K562 (cell line): Measurements from ENCODE around the gene COX19. TPM values are rescaled to one million over a fixed set of nuclear protein-coding genes. Genes with fewer than 3 reads are reported as not detected.

ENCODE experiments used
- ATAC-seq: fragments of 200-7000 bp; cut with Tn5 transposase; 3 replicates; pipeline ENCODE4 v1.9.1; 2020; ENCODE audit warnings: moderate library complexity
- BruUV-seq: library from RNA; stranded (reverse); fragments of 400-500 nt; replicated peaks from 2 replicates; lab custom pipeline; 2021; lab: Mats Ljungman, UMichigan
- CTCF ChIA-PET: fragments of 300-600 bp; formaldehyde crosslinking; extraction: SDS; loops from one replicate; lab custom pipeline; 2021; ENCODE audit warnings: low intra/inter-chr PET ratio; lab: Yijun Ruan, JAX
- POLR2A ChIA-PET: fragments of 300-600, 350-650 bp; sonication (Branson Sonifier 250); formaldehyde crosslinking; extraction: SDS; loops from one replicate; lab custom pipeline; 2021; ENCODE audit warnings: antibody characterized with exemption, inconsistent platforms; lab: Yijun Ruan, JAX
- DNase-seq, 4 experiments: peaks; one replicate each; pipeline versions ENCODE4 v3.0.0 to v3.0.0-alpha.2; 2011 to 2018; ENCODE audit warnings: low spot score in 3 of 4, mixed read lengths in 3 of 4; ENCODE audit errors: extremely low read depth in 1 of 4
- FAIRE-seq: peaks from 2 replicates; lab custom pipeline; 2011; peaks lifted over from hg19 to GRCh38; lab: Jason Lieb, UNC
- H2AFZ ChIP-seq: 2 replicates; pipeline ENCODE4 v1.6.0; 2011; ENCODE audit warnings: low read depth, low read length, control low read depth, inconsistent platforms
- H3K27ac ChIP-seq: fragments of 200-600 bp; 3 replicates; pipeline ENCODE4 v1.8.0; 2011; ENCODE audit warnings: low read depth, mild to moderate bottlenecking, control low read depth, inconsistent platforms, low read length, moderate library complexity, mixed read lengths; ENCODE audit errors: extremely low read depth
- H3K27me3 ChIP-seq, 2 experiments: fragments of 300-600 bp in 1 of 2; 2 replicates in 1 of 2; 3 replicates in 1 of 2; pipeline versions ENCODE4 v1.6.0 to v1.8.0; 2011; ENCODE audit warnings: inconsistent platforms in 2 of 2, low read length in 2 of 2, mild to moderate bottlenecking in 1 of 2, mixed read lengths in 1 of 2, moderate library complexity in 1 of 2; ENCODE audit not compliant: control insufficient read depth in 2 of 2, insufficient read depth in 2 of 2
- H3K36me3 ChIP-seq: fragments of 300-600 bp; 3 replicates; pipeline ENCODE4 v1.8.0; 2011; ENCODE audit warnings: mild to moderate bottlenecking, low read length, inconsistent platforms; ENCODE audit not compliant: control insufficient read depth, insufficient read depth
- H3K4me1 ChIP-seq, 2 experiments: fragments of 200-600 bp in 1 of 2; replicated peaks in 1 of 2; 2 replicates in 1 of 2; 3 replicates in 1 of 2; pipeline versions ENCODE4 v1.5.1 to v1.8.0; 2011; ENCODE audit warnings: inconsistent platforms in 2 of 2, low read length in 2 of 2, mild to moderate bottlenecking in 1 of 2, mixed read lengths in 1 of 2, moderate library complexity in 1 of 2; ENCODE audit not compliant: control insufficient read depth in 2 of 2, insufficient read depth in 2 of 2
- H3K4me2 ChIP-seq: 2 replicates; pipeline ENCODE4 v1.6.1; 2011; ENCODE audit warnings: low read length, control low read depth, inconsistent platforms, mixed read lengths; ENCODE audit not compliant: insufficient read depth
- H3K4me3 ChIP-seq: fragments of 200-600 bp; sonication (generic), shearing (Covaris generic); 2 replicates; pipeline ENCODE4 v1.5.1; 2016; ENCODE audit warnings: control low read depth, inconsistent platforms
- H3K79me2 ChIP-seq: fragments of 200-600 bp; 3 replicates; pipeline ENCODE4 v1.8.0; 2011; ENCODE audit warnings: low read length, inconsistent platforms; ENCODE audit not compliant: control insufficient read depth, insufficient read depth
- H3K9ac ChIP-seq, 2 experiments: 2 replicates each; pipeline versions ENCODE4 v1.6.0 to v1.6.1; 2011; ENCODE audit warnings: low read depth in 2 of 2, low read length in 2 of 2, control low read depth in 1 of 2, inconsistent platforms in 1 of 2, mild to moderate bottlenecking in 1 of 2, mixed read lengths in 1 of 2; ENCODE audit not compliant: insufficient read depth in 1 of 2
- H3K9me1 ChIP-seq: one replicate; pipeline ENCODE4 v1.6.0; 2011; ENCODE audit warnings: inconsistent platforms, mild to moderate bottlenecking, low read length, moderate library complexity; ENCODE audit not compliant: control insufficient read depth, insufficient read depth
- H3K9me3 ChIP-seq: replicated peaks from 2 replicates; pipeline ENCODE4 v1.5.1; 2011; ENCODE audit warnings: low read depth, low read length, inconsistent platforms; ENCODE audit not compliant: control insufficient read depth, insufficient read depth
- H4K20me1 ChIP-seq: replicated peaks from 2 replicates; pipeline ENCODE4 v1.6.1; 2011; ENCODE audit warnings: low read length, inconsistent platforms, mixed read lengths; ENCODE audit not compliant: control insufficient read depth, insufficient read depth
- NFIX ChIP-seq: fragments of 250-450 bp; sonication (Bioruptor Pico); IDR thresholded peaks from 2 replicates; pipeline ENCODE4 v1.4.0; 2020; ENCODE audit warnings: low read depth, mild to moderate bottlenecking, moderate library complexity
- PHF8 ChIP-seq: fragments of 200-600 bp; sonication (generic); IDR thresholded peaks from 2 replicates; pipeline ENCODE4 v1.6.1; 2012; ENCODE audit warnings: mixed run types, mild to moderate bottlenecking, inconsistent platforms, low read length, moderate library complexity, borderline replicate concordance
- POLR2G ChIP-seq: fragments of 200-400 bp; formaldehyde crosslinking; IDR thresholded peaks from 2 replicates; pipeline ENCODE4 v1.6.1; 2017; ENCODE audit warnings: low read depth, mild to moderate bottlenecking, antibody characterized with exemption, low read length, moderate library complexity
- TBP ChIP-seq: optimal IDR thresholded peaks from 2 replicates; pipeline ENCODE3; 2011; ENCODE audit warnings: low read depth, low read length, improper control_type of control experiment
- ZFX ChIP-seq: sonication (generic); formaldehyde crosslinking; IDR thresholded peaks from 2 replicates; pipeline ENCODE4 v1.8.0; 2022; ENCODE audit warnings: mild to moderate bottlenecking, missing genetic modification reagents, moderate library complexity
- ZNF121 ChIP-seq: sonication (generic); formaldehyde crosslinking; conservative IDR thresholded peaks from 2 replicates; pipeline ENCODE4 v1.8.0; 2022; ENCODE audit warnings: missing genetic modification reagents
- ZNF184 ChIP-seq: sonication (generic); formaldehyde crosslinking; IDR thresholded peaks from 2 replicates; pipeline ENCODE4 v1.5.0; 2020; ENCODE audit warnings: missing genetic modification reagents
- ZNF507 ChIP-seq: conservative IDR thresholded peaks from 2 replicates; pipeline ENCODE4 v1.6.1; 2017; ENCODE audit warnings: missing genetic modification characterization, missing compliant biosample characterization
- WGBS: fragments of 100-300 bp; shearing (Covaris generic); methylation state at CpG from one replicate; pipeline ENCODE4 v1.1.6; 2016; ENCODE audit warnings: low coverage, mixed read lengths; ENCODE audit not compliant: insufficient coverage; ENCODE audit errors: missing lambda C conversion rate; 5-methylcytosine and 5-hydroxymethylcytosine counted together
- in situ Hi-C: fragments of 300-500 bp; cut with MboI; formaldehyde crosslinking; loops from 4 replicates; pipeline ENCODE4 v1.15.0; 2018; ENCODE audit warnings: inconsistent platforms, mixed read lengths
- intact Hi-C: fragments of 100-400 bp; cut with micrococcal nuclease; formaldehyde crosslinking; loops from 2 replicates; pipeline ENCODE4 v1.14.2; 2022
- polyA plus RNA-seq, 8 experiments: library from polyadenylated mRNA; depleted of rRNA in 4 of 8; stranded (reverse) in 5 of 8; unstranded in 3 of 8; fragments of >200 nt; fragmentation: Nextera tagmentation in 2 of 8; fragmentation: Illumina TruSeq in 1 of 8; extraction: Ambion mirVana in 2 of 8; extraction: Trizol in 1 of 8; gene quantifications; 2 replicates each; pipeline versions ENCODE4 v1.2.1 to v1.2.3, GENCODE V29; 2011 to 2014; ENCODE audit warnings: inconsistent platforms in 1 of 8, missing spikeins in 1 of 8
- total RNA-seq, 7 experiments: library from RNA; depleted of rRNA in 6 of 7; stranded (reverse); fragments of >200 nt in 6 of 7; fragmentation: Illumina TruSeq in 2 of 7; extraction: Trizol in 2 of 7; gene quantifications; 2 replicates each; pipeline versions ENCODE4 v1.2.1 to v1.2.3, GENCODE V29; 2011 to 2021; ENCODE audit warnings: low replicate concordance in 1 of 7
- TF ChIP-seq, protein P1 (sequence below): sonication (generic); formaldehyde crosslinking; IDR thresholded peaks from 2 replicates; pipeline ENCODE4 v1.8.0; 2022; ENCODE audit warnings: mild to moderate bottlenecking, missing genetic modification reagents

The COX19 gene
- total and polyA plus RNA-seq, 9 of the 15 experiments (the other 6 are each of a cell fraction or from before 2014, with no cell fraction given): 5.2 to 10.5 (median 7.9) TPM

DNA sequence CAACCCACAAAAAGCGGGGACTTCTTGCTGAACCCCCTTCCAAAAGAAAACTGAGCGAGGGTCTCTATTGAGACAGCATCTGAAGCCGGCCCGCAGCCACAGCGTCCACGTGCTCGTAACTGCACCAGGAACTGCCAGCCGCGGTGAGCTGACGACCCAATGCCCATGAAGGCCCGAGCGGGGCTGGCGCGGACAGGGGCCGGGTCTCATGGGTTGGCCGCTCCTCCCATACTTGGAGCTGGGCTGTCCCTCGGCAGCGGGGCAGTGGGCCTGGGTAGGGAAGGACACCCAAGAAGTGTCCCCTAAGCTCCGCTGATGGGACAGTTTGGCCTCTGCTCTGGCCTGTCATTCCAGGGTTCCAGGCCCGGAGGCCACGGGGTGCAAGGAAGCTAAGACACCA is 30.0 kb upstream of the COX19 start:
- H3K9me3 ChIP-seq: no peaks in the 10 kb centered on the region
- in situ Hi-C loops: no loop called here
- ATAC-seq: no peak
- no TSS peak for BruUV-seq
- H4K20me1 ChIP-seq: no peaks in the 10 kb centered on the region; the same call in 1 of the 2 replicates
- intact Hi-C loops: no loop called here
- no peaks in the 10 kb centered on the region for H3K27me3 ChIP-seq
- peaks cover 22% of the 10 kb centered on the region; the same call in 2 of the 3 replicates for H3K36me3 ChIP-seq
- CTCF ChIA-PET: no interaction called here
- no peak overlapping the region for H3K4me2 ChIP-seq
- no peak overlapping the region for H3K27ac ChIP-seq
- TF ChIP-seq PHF8 (no peak), POLR2G (peak; percentile 30; the same call in 1 of the 2 replicates)
- TF ChIP-seq, all 486 proteins: peak for 1
- no peaks in the 10 kb centered on the region for H3K9me1 ChIP-seq
- peaks cover 0 to 44% of the 10 kb centered on the region in 2 experiments; a peak in 1 of 5 replicates for H3K4me1 ChIP-seq
- no peak overlapping the region for H2AFZ ChIP-seq
- FAIRE-seq: no peak
- 92% methylated on average over 18 of the region's 21 CpGs for WGBS
- H3K79me2 ChIP-seq: no peaks in the 10 kb centered on the region
- DNase-seq: no peak
- POLR2A ChIA-PET: interaction anchor here (0.6 kb wide), 1 partner anchor 15 kb away, joined by 7 read pairs; no protein-coding TSS in a partner anchor
- no peak overlapping the region for H3K4me3 ChIP-seq
- H3K9ac ChIP-seq: no peak overlapping the region; a peak in 1 of 4 replicates

DNA sequence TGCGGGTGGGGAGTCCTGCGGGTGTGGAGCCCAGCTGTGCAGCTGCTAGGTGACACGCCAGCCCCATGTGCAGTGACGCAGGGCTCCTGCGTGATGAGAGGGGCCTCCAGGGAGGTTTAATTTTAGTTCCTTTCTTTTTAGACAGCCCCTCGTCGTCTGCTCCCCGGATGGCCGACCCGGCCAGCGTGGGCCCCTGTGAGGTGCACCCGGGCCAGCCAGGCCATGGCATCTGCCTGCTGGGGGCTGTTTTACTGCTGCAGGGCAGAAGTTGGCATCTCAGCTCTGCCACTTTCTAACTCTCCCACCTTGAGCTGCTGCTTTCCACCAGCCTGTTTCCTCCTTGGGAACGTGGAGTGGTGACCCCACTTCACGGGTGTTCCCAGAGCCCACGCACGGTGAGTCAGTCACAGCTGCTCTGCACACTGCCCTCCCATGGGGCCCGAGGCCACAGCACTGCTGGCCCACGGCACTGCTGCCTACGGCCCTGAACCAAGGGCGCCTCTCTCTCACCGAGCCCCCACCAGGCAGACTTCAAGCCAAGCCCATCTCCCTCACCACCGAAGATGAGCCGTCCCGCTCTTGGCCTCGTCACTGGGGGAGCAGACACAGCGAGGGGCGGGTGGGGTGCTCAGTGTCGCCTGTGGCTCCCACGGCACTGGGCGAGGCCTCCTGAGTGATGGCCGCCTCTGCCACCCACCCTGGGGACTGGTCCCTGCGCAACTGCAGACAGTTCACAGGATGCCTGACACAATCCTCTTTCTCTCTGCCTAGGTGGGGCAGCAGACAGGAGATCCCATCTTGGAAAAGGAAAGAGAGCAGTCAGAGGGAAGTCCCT is 28.9 kb upstream of the COX19 start:
- in situ Hi-C loops (no loop called here), intact Hi-C loops (no loop called here)
- POLR2A ChIA-PET: no interaction called here
- ATAC-seq (no peak), FAIRE-seq (no peak), DNase-seq (no peak)
- Histone ChIP-seq H3K36me3 (peaks cover 22% of the 10 kb centered on the region; the same call in 2 of the 3 replicates), H3K4me1 (peaks cover 0 to 43% of the 10 kb centered on the region in 2 experiments; a peak in 2 of 5 replicates), H2AFZ (no peak overlapping the region), H3K9me1 (no peaks in the 10 kb centered on the region), H3K27ac (no peak overlapping the region), H3K79me2 (no peaks in the 10 kb centered on the region), H3K4me3 (no peak overlapping the region), H3K9ac (no peak overlapping the region), H3K27me3 (no peaks in the 10 kb centered on the region), H3K9me3 (no peaks in the 10 kb centered on the region), H3K4me2 (no peak overlapping the region), H4K20me1 (no peaks in the 10 kb centered on the region; the same call in 1 of the 2 replicates)
- CTCF ChIA-PET: no interaction called here
- WGBS: 87% methylated on average over 25 of the region's 32 CpGs
- TF ChIP-seq, protein P1, sequence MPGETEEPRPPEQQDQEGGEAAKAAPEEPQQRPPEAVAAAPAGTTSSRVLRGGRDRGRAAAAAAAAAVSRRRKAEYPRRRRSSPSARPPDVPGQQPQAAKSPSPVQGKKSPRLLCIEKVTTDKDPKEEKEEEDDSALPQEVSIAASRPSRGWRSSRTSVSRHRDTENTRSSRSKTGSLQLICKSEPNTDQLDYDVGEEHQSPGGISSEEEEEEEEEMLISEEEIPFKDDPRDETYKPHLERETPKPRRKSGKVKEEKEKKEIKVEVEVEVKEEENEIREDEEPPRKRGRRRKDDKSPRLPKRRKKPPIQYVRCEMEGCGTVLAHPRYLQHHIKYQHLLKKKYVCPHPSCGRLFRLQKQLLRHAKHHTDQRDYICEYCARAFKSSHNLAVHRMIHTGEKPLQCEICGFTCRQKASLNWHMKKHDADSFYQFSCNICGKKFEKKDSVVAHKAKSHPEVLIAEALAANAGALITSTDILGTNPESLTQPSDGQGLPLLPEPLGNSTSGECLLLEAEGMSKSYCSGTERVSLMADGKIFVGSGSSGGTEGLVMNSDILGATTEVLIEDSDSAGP: no peak
- no peak for TF ChIP-seq NFIX (CRISPR knock-in tag)
- no peak for TF ChIP-seq TBP
- no peak for TF ChIP-seq ZNF121 (CRISPR knock-in tag)
- TF ChIP-seq ZNF507 (tag): no peak
- no peak for TF ChIP-seq ZNF184 (CRISPR knock-in tag)
- TF ChIP-seq ZFX (CRISPR knock-in tag): no peak
- no TSS peak for BruUV-seq
